C4-2B (cell line): ENCODE measurements around the gene SLC10A3.

Experiments used
- CTCF ChIP-seq: fragments of 450-650 bp; conservative IDR thresholded peaks from 2 replicates; pipeline ENCODE4 v1.5.1; 2017; ENCODE audit warnings: mild to moderate bottlenecking
- ZFX ChIP-seq: fragments of 450-650 bp; IDR thresholded peaks from 2 replicates; pipeline ENCODE4 v1.6.1; 2017

DNA sequence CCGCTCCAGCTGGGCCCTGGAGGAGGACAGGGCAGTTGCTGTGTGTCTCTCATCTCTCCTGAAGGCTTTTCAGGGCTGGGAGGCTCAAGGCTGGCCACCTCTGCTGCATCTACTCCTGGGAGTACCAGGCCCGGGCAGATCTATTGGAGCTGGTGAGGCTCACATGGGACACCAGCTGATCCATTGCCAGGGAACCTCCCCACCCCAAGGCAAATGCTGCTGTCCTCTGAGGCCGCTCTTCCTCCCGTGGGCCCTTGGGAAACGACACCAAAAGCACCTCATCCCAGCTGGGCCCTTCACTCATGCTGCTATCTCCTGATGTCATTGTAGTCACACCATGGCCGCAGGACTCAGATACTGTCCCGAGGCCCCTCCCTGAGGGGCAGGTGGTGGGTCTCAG lies 7.6 kb downstream of the SLC10A3 start:
- no peak for TF ChIP-seq CTCF
- TF ChIP-seq ZFX: no peak
